HepG2 (cell line): ENCODE data around the gene CDH2. TPM values are rescaled to one million over a fixed set of nuclear protein-coding genes. Genes with fewer than 3 reads are reported as not detected.

Source experiments
- KDM3A ChIP-seq: IDR thresholded peaks from 2 replicates; pipeline ENCODE4 v1.6.1; 2018; ENCODE audit warnings: low read depth, missing compliant biosample characterization
- MLXIP ChIP-seq: sonication (generic); formaldehyde crosslinking; IDR thresholded peaks from 2 replicates; pipeline ENCODE4 v1.9.0; 2021; ENCODE audit warnings: missing genetic modification reagents, borderline replicate concordance
- NFYB ChIP-seq: sonication (generic); formaldehyde crosslinking; IDR thresholded peaks from 2 replicates; pipeline ENCODE4 v1.4.0; 2020; ENCODE audit warnings: missing genetic modification reagents
- NPAS2 ChIP-seq: sonication (generic); formaldehyde crosslinking; IDR thresholded peaks from 2 replicates; pipeline ENCODE4 v1.8.0; 2022; ENCODE audit warnings: mild to moderate bottlenecking, missing genetic modification reagents, borderline replicate concordance
- PRDM15 ChIP-seq: sonication (generic); formaldehyde crosslinking; IDR thresholded peaks from 2 replicates; pipeline ENCODE4 v1.4.0; 2020; ENCODE audit warnings: missing genetic modification reagents
- TSC22D2 ChIP-seq: sonication (generic); formaldehyde crosslinking; IDR thresholded peaks from 2 replicates; pipeline ENCODE4 v1.5.1; 2020; ENCODE audit warnings: missing genetic modification reagents, mild to moderate bottlenecking, borderline replicate concordance
- ZHX2 ChIP-seq, 2 experiments: sonication (generic) in 1 of 2; formaldehyde crosslinking in 1 of 2; IDR thresholded peaks; 2 replicates each; pipeline versions ENCODE4 v1.6.1 to v1.9.0; 2014 to 2022; ENCODE audit warnings: antibody characterized with exemption in 1 of 2, borderline replicate concordance in 1 of 2, inconsistent platforms in 1 of 2, low read depth in 1 of 2, missing genetic modification reagents in 1 of 2
- ZNF501 ChIP-seq: sonication (generic); formaldehyde crosslinking; IDR thresholded peaks from 2 replicates; pipeline ENCODE4 v1.5.1; 2020; ENCODE audit warnings: mild to moderate bottlenecking, moderate library complexity, missing genetic modification reagents
- ZNF7 ChIP-seq: IDR thresholded peaks from 2 replicates; pipeline ENCODE4 v1.6.1; 2016; ENCODE audit warnings: missing biosample characterization, missing genetic modification reagents
- ZSCAN29 ChIP-seq: sonication (generic); formaldehyde crosslinking; conservative IDR thresholded peaks from 2 replicates; pipeline ENCODE4 v1.4.0; 2020; ENCODE audit warnings: mild to moderate bottlenecking, missing genetic modification reagents
- polyA plus RNA-seq, 8 experiments: library from polyadenylated mRNA; depleted of rRNA in 3 of 8; stranded (reverse) in 7 of 8; unstranded in 1 of 8; fragments of >200 nt; fragmentation: Illumina TruSeq in 4 of 8; extraction: Trizol in 4 of 8; gene quantifications; 2 replicates each; pipeline versions ENCODE4 v1.2.1 to v1.2.3, GENCODE V29; 2011 to 2016; ENCODE audit warnings: low read depth in 4 of 8, missing spikeins in 1 of 8, mixed read lengths in 1 of 8; ENCODE audit not compliant: insufficient read depth in 1 of 8
- total RNA-seq, 5 experiments: library from RNA; depleted of rRNA; stranded (reverse); fragments of >200 nt; fragmentation: Illumina TruSeq; extraction: Trizol; gene quantifications; 2 replicates each; pipeline ENCODE4 v1.2.3, GENCODE V29; 2016; ENCODE audit warnings: low read depth in 1 of 5

The CDH2 gene
- total and polyA plus RNA-seq, 2 of the 13 experiments (the other 11 are each of a cell fraction or from before 2014, with no cell fraction given), result 18.6 to 36.1 TPM

- no peak for TF ChIP-seq ZSCAN29 (CRISPR knock-in tag)
- TF ChIP-seq TSC22D2 (CRISPR knock-in tag), result no peak
- TF ChIP-seq MLXIP, result no peak
- no peak for TF ChIP-seq ZHX2 (IDR thresholded peaks at IDR 0.05; ENCODE audit: low read depth)
- no peak for TF ChIP-seq ZHX2 (CRISPR knock-in tag; IDR thresholded peaks at IDR 0.05; ENCODE audit: borderline replicate concordance)
- TF ChIP-seq NFYB (CRISPR knock-in tag), result no peak
- peak; percentile 8; the same call in 1 of the 2 replicates for TF ChIP-seq PRDM15 (CRISPR knock-in tag)
- no peak for TF ChIP-seq NPAS2 (CRISPR knock-in tag)
- no peak for TF ChIP-seq ZNF7
- TF ChIP-seq KDM3A (CRISPR knock-in tag), result peak; percentile 27; the same call in 1 of the 2 replicates
- TF ChIP-seq ZNF501 (CRISPR knock-in tag), result no peak
Measured at GRCh38 chr18:28176948-28177827, at the start of gene CDH2 (continued).
